Stomach (tissue), 9 donors: ENCODE data around the gene PNRC1. TPM values are rescaled to one million over a fixed set of nuclear protein-coding genes. Genes with fewer than 3 reads are reported as not detected.
A peak's percentile ranks its signal among the peaks of the same experiment; 100 is the strongest.

ENCODE experiments used
- DNase-seq, 2 donors: peaks; one replicate each; pipeline versions ENCODE4 v3.0.0 to v3.0.0-alpha.2; 2013 to 2019
- H3K27ac ChIP-seq, 5 donors: fragments of 200-600 bp in 4 of 5; sonication (generic) in 4 of 5; one replicate each; pipeline ENCODE4 v1.5.1; 2013 to 2019; ENCODE audit warnings: mild to moderate bottlenecking in 1 of 5, moderate library complexity in 1 of 5
- H3K27me3 ChIP-seq, 3 donors: fragments of 200-600 bp; sonication (generic); one replicate each; pipeline ENCODE4 v1.5.1; 2017 to 2019; ENCODE audit warnings: mixed run types in 1 of 3
- H3K36me3 ChIP-seq, 4 donors: fragments of 200-600 bp; sonication (generic); 1 replicate in 3 of 4; 2 replicates in 1 of 4; pipeline ENCODE4 v1.5.1; 2016 to 2019
- H3K4me1 ChIP-seq, 4 donors: fragments of 200-600 bp; sonication (generic); one replicate each; pipeline ENCODE4 v1.5.1; 2016 to 2019
- H3K4me3 ChIP-seq, 4 donors: fragments of 200-600 bp; sonication (generic) in 3 of 4; one replicate each; pipeline ENCODE4 v1.5.1; 2016 to 2019; ENCODE audit warnings: mild to moderate bottlenecking in 1 of 4
- H3K9me3 ChIP-seq, 4 donors: fragments of 200-600 bp; sonication (generic); one replicate each; pipeline ENCODE4 v1.5.1; 2016 to 2019
- EP300 ChIP-seq: sonication (generic); formaldehyde crosslinking; IDR thresholded peaks from one replicate; pipeline ENCODE4 v1.6.1; 2017; ENCODE audit warnings: antibody characterized with exemption
- POLR2A ChIP-seq, 4 donors: fragments of 450-650 bp; IDR thresholded peaks; one replicate each; pipeline ENCODE4 v1.6.1; 2016; ENCODE audit warnings: antibody characterized with exemption in 4 of 4, control low read depth in 2 of 4, mild to moderate bottlenecking in 1 of 4, moderate library complexity in 1 of 4
- POLR2AphosphoS5 ChIP-seq, 3 donors: sonication (generic); formaldehyde crosslinking; IDR thresholded peaks; one replicate each; pipeline ENCODE4 v1.6.1; 2016; ENCODE audit warnings: antibody characterized with exemption in 3 of 3
- WGBS, 5 donors: extraction: QIAGEN DNeasy Blood & Tissue Kit in 3 of 5; methylation state at CpG; one replicate each; pipeline versions ENCODE4 v1.1.5 to v1.1.7; 2013 to 2018; 5-methylcytosine and 5-hydroxymethylcytosine counted together
- intact Hi-C: fragments of 100-400 bp; cut with DNase I; formaldehyde crosslinking; loops from one replicate; pipeline ENCODE4 v1.15.1; 2023; ENCODE audit warnings: low total_unique reads
- polyA plus RNA-seq, 3 donors: library from polyadenylated mRNA; stranded (reverse); fragments of 200-250 nt; gene quantifications; one replicate each; pipeline ENCODE4 v1.2.3, GENCODE V29; 2013
- total RNA-seq, 5 donors: library from RNA; depleted of rRNA; stranded (reverse); fragments of >200 nt; gene quantifications; one replicate each; pipeline versions ENCODE4 v1.1.0 to v1.2.3, GENCODE V29; 2014 to 2016
- TF ChIP-seq, protein P1 (sequence below), 7 experiments: fragments of 450-650 bp in 4 of 7; fragments of 200-600 bp in 3 of 7; sonication (generic) in 3 of 7; IDR thresholded peaks; one replicate each; pipeline ENCODE4 v1.5.1; 2016 to 2019; ENCODE audit warnings: antibody characterized with exemption in 7 of 7, control low read depth in 2 of 7, mild to moderate bottlenecking in 1 of 7
- donor health status: healthy with polysubstance abuse.
- donor health status: Bipolar disorder and iron deficiency.
- donor health status: healthy.

PNRC1 gene
- total and polyA plus RNA-seq, 8 donors, result 38.5 to 265 (median 129) TPM

DNA sequence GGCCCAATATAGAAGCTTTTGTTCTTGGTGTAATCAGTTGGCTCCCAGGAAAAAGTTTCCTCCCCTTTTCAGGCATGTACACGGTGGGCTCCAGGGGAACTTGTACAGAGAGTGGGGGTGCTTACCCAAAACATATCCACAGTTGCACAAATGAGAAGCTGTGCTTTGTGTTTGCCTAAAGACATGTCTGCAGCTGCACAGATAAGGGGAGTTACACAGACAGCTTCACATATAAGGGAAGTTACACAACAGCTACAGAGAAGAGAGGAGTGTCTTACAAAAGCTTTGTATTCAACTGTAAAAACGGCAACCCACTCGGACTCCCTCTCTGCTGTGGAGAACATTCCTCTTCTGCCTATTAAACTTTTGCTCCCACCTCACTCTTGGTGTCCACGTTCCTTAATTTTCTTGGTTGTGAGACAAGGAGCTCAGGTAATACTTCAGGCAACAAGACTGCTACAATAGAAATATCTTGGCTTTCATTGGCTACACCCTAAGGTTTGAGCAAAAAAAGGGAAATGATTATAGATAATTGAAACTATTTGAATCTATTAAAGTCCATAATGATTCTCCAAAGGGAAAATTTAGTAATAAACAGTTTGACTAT is 7.4 kb upstream of the PNRC1 start:
- 48 to 67% (median 65%) methylated on average over 4 of the region's 4 CpGs for WGBS, 5 donors

DNA sequence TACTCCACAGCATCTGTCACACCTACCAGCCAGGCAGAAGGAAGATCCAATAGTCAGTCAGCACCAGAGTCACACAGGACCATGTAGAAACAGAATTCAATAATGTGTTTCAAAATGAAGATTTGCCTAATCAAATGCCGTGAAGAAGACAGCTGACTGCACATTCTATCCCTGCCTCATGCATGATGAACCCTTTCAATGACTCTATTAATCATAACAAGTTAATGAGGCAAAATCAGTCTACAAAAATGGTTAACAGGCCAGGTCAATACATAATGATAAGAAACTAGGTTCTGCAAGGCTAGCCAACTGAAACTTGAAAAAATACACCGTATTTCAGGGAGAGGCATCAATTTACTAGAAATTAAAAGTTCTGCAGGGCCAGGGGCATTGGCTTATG is 6.7 kb upstream of the PNRC1 start:
- 63 to 90% (median 81%) methylated on average over 2 of the region's 2 CpGs for WGBS, 5 donors

More for the DNA sequence above, 7.4 kb upstream of the PNRC1 start:
- H3K9me3 ChIP-seq, result no peaks in the 10 kb centered on the region
- H3K4me3 ChIP-seq, result no peak overlapping the region
- H3K27me3 ChIP-seq, result no peaks in the 10 kb centered on the region
- H3K36me3 ChIP-seq, result no peaks in the 10 kb centered on the region
- H3K4me1 ChIP-seq, result peaks cover 0 to 10% (median 7%) of the 10 kb centered on the region in 4 donors
- TF ChIP-seq POLR2AphosphoS5 (IDR thresholded peaks at IDR 0.05) (no peak), EP300 (no peak), POLR2A (IDR thresholded peaks at IDR 0.05) (no peak)
- TF ChIP-seq, protein P1, sequence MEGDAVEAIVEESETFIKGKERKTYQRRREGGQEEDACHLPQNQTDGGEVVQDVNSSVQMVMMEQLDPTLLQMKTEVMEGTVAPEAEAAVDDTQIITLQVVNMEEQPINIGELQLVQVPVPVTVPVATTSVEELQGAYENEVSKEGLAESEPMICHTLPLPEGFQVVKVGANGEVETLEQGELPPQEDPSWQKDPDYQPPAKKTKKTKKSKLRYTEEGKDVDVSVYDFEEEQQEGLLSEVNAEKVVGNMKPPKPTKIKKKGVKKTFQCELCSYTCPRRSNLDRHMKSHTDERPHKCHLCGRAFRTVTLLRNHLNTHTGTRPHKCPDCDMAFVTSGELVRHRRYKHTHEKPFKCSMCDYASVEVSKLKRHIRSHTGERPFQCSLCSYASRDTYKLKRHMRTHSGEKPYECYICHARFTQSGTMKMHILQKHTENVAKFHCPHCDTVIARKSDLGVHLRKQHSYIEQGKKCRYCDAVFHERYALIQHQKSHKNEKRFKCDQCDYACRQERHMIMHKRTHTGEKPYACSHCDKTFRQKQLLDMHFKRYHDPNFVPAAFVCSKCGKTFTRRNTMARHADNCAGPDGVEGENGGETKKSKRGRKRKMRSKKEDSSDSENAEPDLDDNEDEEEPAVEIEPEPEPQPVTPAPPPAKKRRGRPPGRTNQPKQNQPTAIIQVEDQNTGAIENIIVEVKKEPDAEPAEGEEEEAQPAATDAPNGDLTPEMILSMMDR (IDR thresholded peaks at IDR 0.05), result no peak
- intact Hi-C loops, result no loop called here
- H3K27ac ChIP-seq, result peak overlapping the region in 1 of 5 donors; percentile 27
- no peak for DNase-seq

DNA sequence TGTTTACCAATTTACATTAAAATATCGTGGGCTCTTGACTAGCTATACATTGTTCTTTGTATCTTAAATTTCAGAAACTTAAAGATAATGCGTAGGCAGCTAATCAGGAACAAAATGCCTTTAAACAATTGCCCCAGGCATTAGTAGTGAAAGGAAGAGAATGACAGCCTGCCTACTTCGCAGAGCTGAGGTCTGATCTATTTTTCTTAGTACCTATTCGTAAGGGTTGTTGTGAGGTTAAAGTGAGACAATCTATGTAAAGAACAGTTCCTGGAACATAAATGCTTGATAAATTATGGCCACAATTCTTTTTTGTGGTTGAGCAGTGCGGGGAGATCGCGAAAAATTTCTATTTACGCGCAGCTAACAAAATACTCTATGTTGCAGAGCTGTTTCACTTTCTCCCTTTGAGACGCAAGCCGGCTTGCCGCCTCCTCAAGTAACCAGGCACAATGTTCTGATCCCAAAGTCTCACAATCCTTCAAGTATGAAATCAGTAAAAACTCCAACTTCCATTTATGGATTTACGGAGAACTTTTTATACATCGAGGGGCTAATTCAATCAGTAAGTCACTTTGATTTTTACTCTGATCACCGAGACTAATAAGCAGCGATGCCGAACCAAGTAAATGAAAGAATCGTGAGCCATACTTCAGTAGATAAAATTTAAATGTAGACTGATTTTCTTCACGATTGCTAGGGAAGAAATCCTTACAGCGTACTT is 878 bp upstream of the PNRC1 start:
- Histone ChIP-seq H3K36me3 (peaks cover 10 to 14% (median 11%) of the 10 kb centered on the region in 4 donors), H3K27ac (peak overlapping the region; percentile 99 to 100 (median 100)), H3K27me3 (no peaks in the 10 kb centered on the region), H3K4me3 (peak overlapping the region; percentile 54 to 100 (median 93)), H3K9me3 (no peaks in the 10 kb centered on the region), H3K4me1 (peaks cover 15 to 31% (median 23%) of the 10 kb centered on the region in 4 donors)
- DNase-seq, result peak; percentile 69 to 86
- intact Hi-C loops, result no loop called here
- WGBS, 5 donors, result 0 to 1% (median 0%) methylated on average over 20 of the region's 20 CpGs
- peak in 2 of 4 donors; percentile 26 to 45 for TF ChIP-seq POLR2A (IDR thresholded peaks at IDR 0.05)
- TF ChIP-seq, protein P1 (IDR thresholded peaks at IDR 0.05), result no peak
- TF ChIP-seq EP300, result no peak
- TF ChIP-seq POLR2AphosphoS5 (IDR thresholded peaks at IDR 0.05), result peak; percentile 42 to 82 (median 77)

More for the DNA sequence above, 6.7 kb upstream of the PNRC1 start:
- DNase-seq, result no peak
- no peak overlapping the region for H3K4me3 ChIP-seq
- no peak overlapping the region for H3K27ac ChIP-seq
- H3K4me1 ChIP-seq, result peaks cover 0 to 15% (median 9%) of the 10 kb centered on the region in 4 donors
- intact Hi-C loops, result no loop called here
- H3K27me3 ChIP-seq, result no peaks in the 10 kb centered on the region
- no peaks in the 10 kb centered on the region for H3K9me3 ChIP-seq
- no peaks in the 10 kb centered on the region for H3K36me3 ChIP-seq
- TF ChIP-seq POLR2A (IDR thresholded peaks at IDR 0.05) (no peak), EP300 (no peak), POLR2AphosphoS5 (IDR thresholded peaks at IDR 0.05) (no peak)
- TF ChIP-seq, protein P1 (IDR thresholded peaks at IDR 0.05), result no peak

DNA sequence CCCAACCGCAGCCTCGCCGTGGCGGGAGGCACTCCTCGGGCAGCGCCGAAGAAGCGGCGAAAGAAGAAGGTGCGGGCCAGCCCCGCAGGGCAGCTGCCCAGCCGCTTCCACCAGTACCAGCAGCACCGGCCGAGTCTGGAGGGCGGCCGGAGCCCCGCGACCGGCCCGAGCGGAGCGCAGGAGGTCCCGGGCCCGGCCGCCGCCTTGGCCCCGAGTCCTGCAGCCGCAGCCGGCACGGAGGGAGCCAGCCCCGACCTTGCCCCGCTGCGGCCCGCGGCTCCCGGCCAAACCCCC is 525 bp downstream of the PNRC1 start:
- no peaks in the 10 kb centered on the region for H3K9me3 ChIP-seq
- peak overlapping the region; percentile 99 to 100 (median 100) for H3K27ac ChIP-seq
- H3K27me3 ChIP-seq, result no peaks in the 10 kb centered on the region
- intact Hi-C loops, result no loop called here
- WGBS, 5 donors, result 0 to 2% (median 0%) methylated on average over 11 to 36 of the region's 36 CpGs
- TF ChIP-seq EP300, result no peak
- TF ChIP-seq, protein P1 (IDR thresholded peaks at IDR 0.05), result no peak
- no peak for TF ChIP-seq POLR2A (IDR thresholded peaks at IDR 0.05)
- TF ChIP-seq POLR2AphosphoS5 (IDR thresholded peaks at IDR 0.05), result no peak
- peaks cover 22 to 25% (median 24%) of the 10 kb centered on the region in 4 donors for H3K36me3 ChIP-seq
- no peak for DNase-seq
- H3K4me1 ChIP-seq, result peaks cover 19 to 45% (median 34%) of the 10 kb centered on the region in 4 donors
- H3K4me3 ChIP-seq, result peak overlapping the region; percentile 54 to 100 (median 93)
